Type B pancreatic cell (in vitro differentiated cells): ENCODE measurements around the gene CDHR4. TPM values are rescaled to one million over a fixed set of nuclear protein-coding genes. Genes with fewer than 3 reads are reported as not detected.

Experiments
- DNase-seq: peaks from one replicate; pipeline ENCODE4 v3.0.0; 2021; ENCODE audit warnings: mixed read lengths; ENCODE audit not compliant: unreplicated experiment; ENCODE audit errors: extremely low spot score
- H3K27ac Mint-ChIP-seq: 2 replicates; pipeline ENCODE4 v1.8.0; 2021; ENCODE audit warnings: mild to moderate bottlenecking, mixed read lengths
- H3K27me3 Mint-ChIP-seq: 2 replicates; pipeline ENCODE4 v1.8.0; 2021; ENCODE audit warnings: mixed read lengths
- H3K36me3 Mint-ChIP-seq: 2 replicates; pipeline ENCODE4 v1.8.0; 2021; ENCODE audit warnings: mixed read lengths
- H3K4me1 Mint-ChIP-seq: one replicate; pipeline ENCODE4 v1.8.0; 2021; ENCODE audit warnings: mixed read lengths; ENCODE audit not compliant: unreplicated experiment
- H3K4me3 Mint-ChIP-seq: 2 replicates; pipeline ENCODE4 v1.8.0; 2021; ENCODE audit warnings: mild to moderate bottlenecking, mixed read lengths
- H3K9me3 Mint-ChIP-seq: 2 replicates; pipeline ENCODE4 v1.8.0; 2021; ENCODE audit warnings: mixed read lengths
- CTCF ChIP-seq: fragments of 200-600 bp; sonication (generic); conservative IDR thresholded peaks from 2 replicates; pipeline ENCODE4 v1.5.0; 2021; ENCODE audit warnings: antibody characterized with exemption, mild to moderate bottlenecking
- long read RNA-seq: library from polyadenylated mRNA; unstranded; transcript quantifications from one replicate; pipeline ENCODE4 v2.0.0, GENCODE V29; 2020
- total RNA-seq: library from RNA; stranded (reverse); gene quantifications from 2 replicates; pipeline ENCODE4 v1.2.1, GENCODE V29; 2021; ENCODE audit warnings: low replicate concordance

CDHR4 gene, protein sequence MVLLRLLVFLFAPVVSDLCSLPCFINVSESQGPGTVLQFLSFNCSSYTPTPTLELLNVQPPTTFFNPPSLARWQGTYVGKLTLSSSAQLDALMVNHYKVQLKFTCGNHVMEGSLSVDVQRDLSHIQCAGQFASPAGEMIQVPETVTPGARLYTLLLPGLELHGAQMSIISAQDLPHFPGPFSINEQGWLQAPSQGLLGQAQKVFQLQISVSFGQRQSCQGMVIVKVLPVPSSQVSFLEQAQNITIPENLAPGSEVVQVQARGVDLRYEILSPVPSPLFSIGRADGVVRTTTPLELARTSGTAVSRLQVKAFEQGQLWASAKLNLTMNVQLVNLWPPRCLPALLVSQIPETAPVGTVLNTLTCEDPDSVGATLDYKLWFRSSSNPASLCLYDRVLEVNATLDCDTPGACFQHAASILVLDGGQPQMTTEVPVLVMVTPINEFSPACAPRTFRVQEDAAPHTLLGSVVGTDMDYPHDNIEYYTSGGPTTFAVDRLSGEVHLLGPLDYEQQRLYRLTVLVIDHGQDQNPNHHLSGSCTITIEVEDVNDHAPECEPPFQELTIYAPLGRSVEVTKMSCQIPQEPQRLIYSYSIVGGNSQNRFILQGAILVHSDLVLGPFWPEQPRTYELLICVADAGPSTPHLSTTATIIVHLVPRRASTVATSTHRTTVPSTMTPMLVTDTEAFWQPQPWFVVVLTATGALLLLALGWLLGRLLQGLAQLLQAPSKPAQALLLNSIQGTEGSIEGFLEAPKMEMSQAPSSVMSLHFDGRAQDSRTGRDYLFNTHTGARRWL
- total RNA-seq, result 0.29 TPM in 1 of 2 replicates, not detected in the other
- long read RNA-seq, result 0 reads

- H3K27me3 Mint-ChIP-seq, result peaks cover 30% of the 10 kb centered on the region
- no peak within 1 kb of the TSS for H3K27ac Mint-ChIP-seq
- H3K4me3 Mint-ChIP-seq, result no peak within 1 kb of the TSS
- peaks cover 5% of the 10 kb centered on the region for H3K4me1 Mint-ChIP-seq
- no peaks in the 10 kb centered on the region for H3K9me3 Mint-ChIP-seq
- TF ChIP-seq CTCF, result no peak
- H3K36me3 Mint-ChIP-seq, result no peaks in the 10 kb centered on the region
- no peak for DNase-seq
These were observed at the start of gene CDHR4 for GRCh38 chr3:49799761-49800160. TSS of gene CDHR4 (minus strand) at chr3:49799873. CDS start at chr3:49799812, 61 bp downstream.

DNA sequence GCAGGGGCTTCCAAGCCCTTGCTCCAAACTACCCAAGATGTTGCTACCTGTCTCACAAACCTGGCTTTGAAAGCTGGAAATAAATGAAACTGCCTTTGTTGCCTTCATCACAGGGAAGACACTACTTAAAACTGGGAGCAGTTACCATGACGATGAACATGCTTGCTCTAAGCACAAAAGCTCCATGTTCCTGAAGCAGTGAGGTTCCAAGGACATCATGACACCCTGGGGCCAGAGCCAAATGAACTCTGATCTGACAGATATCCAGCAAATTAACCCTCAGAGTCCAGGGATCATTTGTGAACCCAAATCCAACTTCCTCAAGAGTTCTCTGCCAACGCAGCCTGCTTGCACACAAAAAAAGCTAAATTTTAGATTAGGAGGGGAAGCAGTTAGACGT is 46.0 kb upstream of the CDHR4 start:
- TF ChIP-seq CTCF, result no peak
- Mint-ChIP-seq H3K9me3 (no peaks in the 10 kb centered on the region), H3K27me3 (no peaks in the 10 kb centered on the region), H3K27ac (no peak overlapping the region), H3K36me3 (no peaks in the 10 kb centered on the region), H3K4me1 (peaks cover 6% of the 10 kb centered on the region), H3K4me3 (no peak overlapping the region)
- DNase-seq, result no peak

- H3K27me3 Mint-ChIP-seq, result no peaks in the 10 kb centered on the region
- no peak for TF ChIP-seq CTCF
- no peak overlapping the region for H3K4me3 Mint-ChIP-seq
- no peaks in the 10 kb centered on the region for H3K36me3 Mint-ChIP-seq
- no peaks in the 10 kb centered on the region for H3K9me3 Mint-ChIP-seq
- no peak for DNase-seq
- H3K4me1 Mint-ChIP-seq, result peaks cover 6% of the 10 kb centered on the region
- H3K27ac Mint-ChIP-seq, result no peak overlapping the region
These were observed 45.0 kb upstream of the CDHR4 start for GRCh38 chr3:49844464-49845183.

GRCh38 chr3:49842843-49843517 is 43.3 kb upstream of the CDHR4 start:
- no peak for TF ChIP-seq CTCF
- no peak overlapping the region for H3K4me3 Mint-ChIP-seq

DNA sequence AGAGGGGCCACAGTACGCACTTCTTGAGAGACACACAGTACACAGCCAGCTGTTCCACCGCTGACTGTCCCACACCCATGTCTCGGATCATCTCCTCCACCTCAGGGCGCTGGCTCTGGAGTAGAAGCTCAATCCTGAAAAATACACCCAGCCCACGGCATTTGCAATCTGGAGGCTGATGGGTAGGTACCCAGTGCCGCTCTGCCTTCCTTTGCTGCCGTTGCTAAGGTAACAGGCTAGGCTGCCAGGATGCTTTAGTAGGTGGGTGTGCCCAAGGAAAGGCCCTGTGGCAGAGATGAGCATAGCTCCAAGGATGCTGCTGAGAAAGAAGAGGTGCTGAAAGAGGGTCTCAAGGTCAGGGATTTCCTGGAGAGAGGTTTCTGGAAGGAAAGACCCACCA is 42.1 kb upstream of the CDHR4 start:
- H3K36me3 Mint-ChIP-seq, result peaks cover 7% of the 10 kb centered on the region
- H3K9me3 Mint-ChIP-seq, result no peaks in the 10 kb centered on the region
- no peaks in the 10 kb centered on the region for H3K27me3 Mint-ChIP-seq
- peaks cover 13% of the 10 kb centered on the region for H3K4me1 Mint-ChIP-seq
- H3K27ac Mint-ChIP-seq, result no peak overlapping the region
- no peak for TF ChIP-seq CTCF
- H3K4me3 Mint-ChIP-seq, result no peak overlapping the region
- DNase-seq, result no peak

More at GRCh38 chr3:49842843-49843517, 43.3 kb upstream of the CDHR4 start:
- DNase-seq, result no peak
- Mint-ChIP-seq H3K9me3 (no peaks in the 10 kb centered on the region), H3K27me3 (no peaks in the 10 kb centered on the region), H3K4me1 (peaks cover 13% of the 10 kb centered on the region), H3K36me3 (peaks cover 3% of the 10 kb centered on the region), H3K27ac (no peak overlapping the region)
